ENCODE measurements around the gene STIM1. TPM values are rescaled to one million over a fixed set of nuclear protein-coding genes. Genes with fewer than 3 reads are reported as not detected.

Gene STIM1
- total RNA-seq, 1 experiment from 2014 or later: 9.0 TPM

DNA sequence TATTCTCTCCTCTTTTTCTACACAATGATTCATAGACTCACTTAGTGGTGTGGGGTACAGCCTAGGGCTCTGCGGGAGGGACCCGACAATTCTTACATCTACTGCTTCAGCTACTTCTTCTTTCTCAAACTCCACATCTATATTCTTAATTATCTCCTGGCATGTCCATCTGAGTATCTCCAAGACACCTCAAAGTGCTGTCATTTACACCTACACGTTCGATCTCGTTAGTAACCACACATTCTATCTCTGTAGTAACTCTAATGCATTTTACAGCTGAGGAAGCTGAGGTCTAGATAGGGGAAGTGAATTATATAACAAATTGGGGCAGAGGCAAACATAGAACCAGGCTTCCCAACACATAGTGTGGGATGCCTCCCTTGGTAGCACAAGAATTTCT lies 211.4 kb downstream of the STIM1 start:
- no peak overlapping the region for H2AFZ ChIP-seq (ENCODE audit: low read length)
- no peaks in the 10 kb centered on the region for H3K9me2 ChIP-seq (replicated peaks; ENCODE audit: insufficient read depth, low read length)
- H3K27ac ChIP-seq (ENCODE audit: low read length): no peak overlapping the region
- DNase-seq: no peak
- no peaks in the 10 kb centered on the region for H3K27me3 ChIP-seq (ENCODE audit: low read length)
- H3K4me2 ChIP-seq (ENCODE audit: low read depth, low read length, poor library complexity, severe bottlenecking): no peak overlapping the region
- no peaks in the 10 kb centered on the region for H3K9me3 ChIP-seq (ENCODE audit: low read length)
- no peaks in the 10 kb centered on the region for H3K36me3 ChIP-seq (ENCODE audit: insufficient read depth, low read length)
- H3K79me2 ChIP-seq (ENCODE audit: low read length): no peaks in the 10 kb centered on the region
- no peak overlapping the region for H3K9ac ChIP-seq (ENCODE audit: low read length)
- peaks cover 9% of the 10 kb centered on the region for H3K4me1 ChIP-seq (ENCODE audit: low read length)
- H4K20me1 ChIP-seq (ENCODE audit: insufficient read depth, low read depth, low read length): no peaks in the 10 kb centered on the region
- no peak overlapping the region for H3K4me3 ChIP-seq (ENCODE audit: low read length)

DNA sequence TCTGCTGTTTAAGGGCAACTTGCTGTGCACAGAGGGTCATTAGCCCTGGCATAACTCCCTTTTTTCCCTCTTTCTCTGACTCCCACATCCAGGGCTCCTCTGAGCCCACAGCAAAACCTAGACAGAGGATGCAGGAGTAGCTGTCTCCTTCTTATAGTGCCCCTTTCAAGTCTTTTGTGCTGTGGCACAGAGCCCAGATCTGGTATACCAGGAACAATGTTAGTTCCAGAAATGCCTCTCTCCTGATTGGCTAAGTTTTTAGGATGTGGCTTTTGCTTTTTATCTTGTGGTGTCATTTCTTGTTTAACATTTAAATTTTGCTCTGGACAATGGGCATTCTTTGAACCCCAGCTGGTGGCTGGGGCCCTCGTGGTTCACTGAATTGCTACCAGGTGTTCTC lies 213.5 kb downstream of the STIM1 start:
- no peaks in the 10 kb centered on the region for H3K27me3 ChIP-seq (ENCODE audit: low read length)
- H3K9me3 ChIP-seq (ENCODE audit: low read length): no peaks in the 10 kb centered on the region
- H4K20me1 ChIP-seq (ENCODE audit: insufficient read depth, low read depth, low read length): no peaks in the 10 kb centered on the region
- no peak overlapping the region for H3K4me2 ChIP-seq (ENCODE audit: low read depth, low read length, poor library complexity, severe bottlenecking)
- H3K27ac ChIP-seq (ENCODE audit: low read length): no peak overlapping the region
- no peaks in the 10 kb centered on the region for H3K36me3 ChIP-seq (ENCODE audit: insufficient read depth, low read length)
- DNase-seq: no peak
- H3K9me2 ChIP-seq (replicated peaks; ENCODE audit: insufficient read depth, low read length): no peaks in the 10 kb centered on the region
- no peak overlapping the region for H3K9ac ChIP-seq (ENCODE audit: low read length)
- no peak overlapping the region for H2AFZ ChIP-seq (ENCODE audit: low read length)
- H3K4me3 ChIP-seq (ENCODE audit: low read length): no peak overlapping the region
- H3K79me2 ChIP-seq (ENCODE audit: low read length): no peaks in the 10 kb centered on the region
- peaks cover 13% of the 10 kb centered on the region for H3K4me1 ChIP-seq (ENCODE audit: low read length)

DNA sequence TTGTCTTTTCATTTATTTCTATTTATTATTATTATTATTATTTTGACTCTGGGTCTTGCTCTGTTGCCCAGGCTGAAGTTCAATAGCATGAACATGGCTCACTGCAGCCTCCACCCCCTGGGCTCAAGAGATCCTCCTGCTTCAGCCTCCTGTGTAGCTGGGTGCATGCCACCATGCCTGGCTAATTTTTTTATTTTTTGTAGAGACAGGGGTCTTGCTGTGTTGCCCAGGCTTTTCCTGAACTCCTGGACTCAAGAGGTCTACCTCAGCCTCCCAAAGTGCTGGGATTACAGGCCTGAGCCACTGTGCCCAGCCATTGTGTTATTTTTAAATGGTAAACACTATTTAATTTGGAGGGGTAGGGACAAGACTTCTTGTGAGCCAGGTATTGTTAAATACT lies 215.9 kb downstream of the STIM1 start:
- Histone ChIP-seq H3K4me3 (ENCODE audit: low read length) (no peak overlapping the region), H3K9me3 (ENCODE audit: low read length) (no peaks in the 10 kb centered on the region), H2AFZ (ENCODE audit: low read length) (no peak overlapping the region), H3K9ac (ENCODE audit: low read length) (no peak overlapping the region), H3K36me3 (ENCODE audit: insufficient read depth, low read length) (no peaks in the 10 kb centered on the region), H3K4me1 (ENCODE audit: low read length) (peaks cover 13% of the 10 kb centered on the region), H3K27me3 (ENCODE audit: low read length) (no peaks in the 10 kb centered on the region), H4K20me1 (ENCODE audit: insufficient read depth, low read depth, low read length) (no peaks in the 10 kb centered on the region), H3K9me2 (replicated peaks; ENCODE audit: insufficient read depth, low read length) (no peaks in the 10 kb centered on the region), H3K79me2 (ENCODE audit: low read length) (no peaks in the 10 kb centered on the region), H3K4me2 (ENCODE audit: low read depth, low read length, poor library complexity, severe bottlenecking) (no peak overlapping the region), H3K27ac (ENCODE audit: low read length) (no peak overlapping the region)
- DNase-seq: no peak

DNA sequence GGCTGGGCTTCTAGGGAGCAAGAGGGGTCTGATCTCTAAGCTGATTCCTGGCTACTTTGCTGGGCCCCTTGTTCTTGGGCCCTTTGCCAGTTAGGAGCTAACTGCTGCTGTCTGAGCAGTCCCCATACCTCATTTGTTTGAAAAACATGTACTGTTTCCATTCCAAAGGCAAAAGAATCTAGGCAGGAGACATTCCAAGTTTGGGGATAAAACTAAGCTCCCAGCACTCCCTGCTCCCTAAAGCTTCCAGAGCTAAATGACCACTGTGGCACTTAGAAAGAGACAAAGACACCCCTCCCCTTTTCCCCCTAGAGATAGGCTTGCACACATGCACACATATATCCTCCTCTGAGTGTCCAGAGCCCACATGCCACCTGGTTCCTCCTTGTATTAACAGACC lies 216.4 kb downstream of the STIM1 start:
- Histone ChIP-seq H3K4me1 (ENCODE audit: low read length) (peaks cover 13% of the 10 kb centered on the region), H3K4me3 (ENCODE audit: low read length) (no peak overlapping the region), H4K20me1 (ENCODE audit: insufficient read depth, low read depth, low read length) (no peaks in the 10 kb centered on the region), H3K27ac (ENCODE audit: low read length) (no peak overlapping the region), H3K4me2 (ENCODE audit: low read depth, low read length, poor library complexity, severe bottlenecking) (no peak overlapping the region), H2AFZ (ENCODE audit: low read length) (no peak overlapping the region), H3K9me2 (replicated peaks; ENCODE audit: insufficient read depth, low read length) (no peaks in the 10 kb centered on the region), H3K27me3 (ENCODE audit: low read length) (no peaks in the 10 kb centered on the region), H3K36me3 (ENCODE audit: insufficient read depth, low read length) (no peaks in the 10 kb centered on the region), H3K9ac (ENCODE audit: low read length) (no peak overlapping the region), H3K79me2 (ENCODE audit: low read length) (no peaks in the 10 kb centered on the region), H3K9me3 (ENCODE audit: low read length) (no peaks in the 10 kb centered on the region)
- no peak for DNase-seq

DNA sequence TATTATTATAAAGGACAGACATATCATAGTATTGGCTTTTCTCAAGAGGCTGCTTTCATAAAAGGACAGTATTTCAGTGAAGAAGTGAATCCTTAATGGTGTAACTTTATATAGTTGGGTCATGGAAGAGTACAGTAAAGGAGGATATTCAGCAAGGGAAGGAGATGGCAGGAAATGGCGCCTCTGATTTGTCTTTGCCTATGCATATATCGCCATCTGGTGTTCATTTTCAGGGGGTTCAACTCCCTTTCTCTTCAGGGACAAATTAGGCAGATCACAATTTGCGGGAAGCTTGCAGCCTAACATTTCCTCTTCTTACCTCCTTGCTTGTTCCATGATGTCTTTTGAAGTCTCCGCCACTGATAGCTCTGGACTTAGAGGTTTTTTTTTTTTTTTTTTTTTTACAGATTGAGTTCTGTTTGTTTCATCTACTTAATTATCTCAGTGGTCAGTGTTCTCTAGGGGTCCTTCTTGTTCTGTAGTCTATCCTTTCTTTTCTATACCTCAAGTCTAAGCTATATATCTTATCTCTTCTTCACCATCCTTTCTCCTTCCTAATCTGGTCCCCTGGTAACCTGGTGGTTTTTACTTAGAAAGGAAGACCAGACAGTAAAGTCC lies 217.3 kb downstream of the STIM1 start:
- Histone ChIP-seq H3K9ac (ENCODE audit: low read length) (no peak overlapping the region), H3K36me3 (ENCODE audit: insufficient read depth, low read length) (no peaks in the 10 kb centered on the region), H3K4me3 (ENCODE audit: low read length) (no peak overlapping the region), H3K27me3 (ENCODE audit: low read length) (no peaks in the 10 kb centered on the region), H3K79me2 (ENCODE audit: low read length) (no peaks in the 10 kb centered on the region), H2AFZ (ENCODE audit: low read length) (peak overlapping the region; percentile 89), H3K27ac (ENCODE audit: low read length) (no peak overlapping the region), H4K20me1 (ENCODE audit: insufficient read depth, low read depth, low read length) (no peaks in the 10 kb centered on the region), H3K9me2 (replicated peaks; ENCODE audit: insufficient read depth, low read length) (no peaks in the 10 kb centered on the region), H3K4me2 (ENCODE audit: low read depth, low read length, poor library complexity, severe bottlenecking) (no peak overlapping the region), H3K4me1 (ENCODE audit: low read length) (peaks cover 13% of the 10 kb centered on the region), H3K9me3 (ENCODE audit: low read length) (no peaks in the 10 kb centered on the region)
- DNase-seq: peak; percentile 90

DNA sequence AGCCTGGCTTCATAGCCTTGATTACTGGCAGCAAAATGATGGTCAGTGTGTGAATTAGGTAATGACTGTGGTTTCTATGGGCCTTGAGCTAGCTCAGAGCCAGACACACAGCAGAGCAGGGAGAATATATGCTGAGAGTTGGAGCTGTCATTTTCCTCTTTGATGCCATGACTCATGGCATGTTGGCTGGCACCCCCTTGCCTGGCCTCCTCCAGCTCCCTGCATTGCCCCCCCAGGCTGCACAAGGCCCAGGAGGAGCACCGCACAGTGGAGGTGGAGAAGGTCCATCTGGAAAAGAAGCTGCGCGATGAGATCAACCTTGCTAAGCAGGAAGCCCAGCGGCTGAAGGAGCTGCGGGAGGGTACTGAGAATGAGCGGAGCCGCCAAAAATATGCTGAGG lies 218.8 kb downstream of the STIM1 start:
- Histone ChIP-seq H3K9me3 (ENCODE audit: low read length) (no peaks in the 10 kb centered on the region), H3K9ac (ENCODE audit: low read length) (no peak overlapping the region), H3K27me3 (ENCODE audit: low read length) (no peaks in the 10 kb centered on the region), H3K9me2 (replicated peaks; ENCODE audit: insufficient read depth, low read length) (no peaks in the 10 kb centered on the region), H4K20me1 (ENCODE audit: insufficient read depth, low read depth, low read length) (no peaks in the 10 kb centered on the region), H3K79me2 (ENCODE audit: low read length) (no peaks in the 10 kb centered on the region), H3K36me3 (ENCODE audit: insufficient read depth, low read length) (no peaks in the 10 kb centered on the region), H3K27ac (ENCODE audit: low read length) (no peak overlapping the region), H2AFZ (ENCODE audit: low read length) (no peak overlapping the region), H3K4me1 (ENCODE audit: low read length) (peaks cover 7% of the 10 kb centered on the region), H3K4me2 (ENCODE audit: low read depth, low read length, poor library complexity, severe bottlenecking) (no peak overlapping the region), H3K4me3 (ENCODE audit: low read length) (no peak overlapping the region)
- no peak for DNase-seq

DNA sequence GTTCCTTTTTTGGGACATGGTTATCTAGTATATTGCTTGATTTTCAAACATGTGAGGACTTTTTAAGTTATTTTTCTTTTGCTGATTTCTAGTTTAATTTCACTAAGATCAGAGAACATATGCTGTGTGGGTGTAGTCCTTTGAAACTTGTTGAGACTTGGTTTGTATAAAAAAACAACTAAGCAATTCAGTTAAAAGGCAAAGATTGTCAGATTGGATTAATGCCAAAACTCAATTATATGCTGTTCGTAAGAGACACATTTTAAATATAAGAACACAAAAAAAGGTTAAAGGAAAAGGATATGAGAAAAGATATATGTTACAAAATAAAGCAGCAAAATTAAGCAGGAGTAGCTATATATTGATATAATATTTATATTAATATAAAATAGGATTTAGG lies 221.3 kb downstream of the STIM1 start:
- no peaks in the 10 kb centered on the region for H3K79me2 ChIP-seq (ENCODE audit: low read length)
- no peaks in the 10 kb centered on the region for H3K9me2 ChIP-seq (replicated peaks; ENCODE audit: insufficient read depth, low read length)
- H3K4me3 ChIP-seq (ENCODE audit: low read length): no peak overlapping the region
- H3K4me1 ChIP-seq (ENCODE audit: low read length): peaks cover 4% of the 10 kb centered on the region
- H3K9ac ChIP-seq (ENCODE audit: low read length): no peak overlapping the region
- no peaks in the 10 kb centered on the region for H3K9me3 ChIP-seq (ENCODE audit: low read length)
- no peaks in the 10 kb centered on the region for H3K36me3 ChIP-seq (ENCODE audit: insufficient read depth, low read length)
- H3K27ac ChIP-seq (ENCODE audit: low read length): no peak overlapping the region
- H4K20me1 ChIP-seq (ENCODE audit: insufficient read depth, low read depth, low read length): no peaks in the 10 kb centered on the region
- no peaks in the 10 kb centered on the region for H3K27me3 ChIP-seq (ENCODE audit: low read length)
- DNase-seq: no peak
- H2AFZ ChIP-seq (ENCODE audit: low read length): no peak overlapping the region
- no peak overlapping the region for H3K4me2 ChIP-seq (ENCODE audit: low read depth, low read length, poor library complexity, severe bottlenecking)

DNA sequence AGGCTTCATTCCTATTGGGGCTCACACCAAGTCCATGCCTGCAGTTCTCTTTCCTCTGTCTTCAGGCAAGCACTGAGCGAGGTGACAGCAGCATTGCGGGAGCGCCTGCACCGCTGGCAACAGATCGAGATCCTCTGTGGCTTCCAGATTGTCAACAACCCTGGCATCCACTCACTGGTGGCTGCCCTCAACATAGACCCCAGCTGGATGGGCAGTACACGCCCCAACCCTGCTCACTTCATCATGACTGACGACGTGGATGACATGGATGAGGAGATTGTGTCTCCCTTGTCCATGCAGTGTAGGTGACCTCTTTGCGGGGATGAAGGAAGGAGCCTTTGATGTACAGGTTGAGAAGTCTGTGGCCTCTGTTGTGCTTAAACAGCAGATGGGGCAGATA lies 227.7 kb downstream of the STIM1 start:
- Histone ChIP-seq H3K79me2 (ENCODE audit: low read length) (no peaks in the 10 kb centered on the region), H4K20me1 (ENCODE audit: insufficient read depth, low read depth, low read length) (no peaks in the 10 kb centered on the region), H3K9me2 (replicated peaks; ENCODE audit: insufficient read depth, low read length) (no peaks in the 10 kb centered on the region), H3K9ac (ENCODE audit: low read length) (no peak overlapping the region), H3K4me1 (ENCODE audit: low read length) (no peaks in the 10 kb centered on the region), H3K36me3 (ENCODE audit: insufficient read depth, low read length) (no peaks in the 10 kb centered on the region), H3K4me2 (ENCODE audit: low read depth, low read length, poor library complexity, severe bottlenecking) (no peak overlapping the region), H2AFZ (ENCODE audit: low read length) (no peak overlapping the region), H3K4me3 (ENCODE audit: low read length) (no peak overlapping the region), H3K9me3 (ENCODE audit: low read length) (no peaks in the 10 kb centered on the region), H3K27ac (ENCODE audit: low read length) (no peak overlapping the region), H3K27me3 (ENCODE audit: low read length) (no peaks in the 10 kb centered on the region)
- no peak for DNase-seq
